GM21576 (cell line): ENCODE data around the gene HMCN2.

ENCODE experiments used
- ATAC-seq: cut with Tn5 transposase; IDR thresholded peaks from one replicate; pipeline ENCODE4 v1.9.1; 2021; ENCODE audit warnings: mild to moderate bottlenecking, moderate library complexity; ENCODE audit not compliant: unreplicated experiment

Gene HMCN2

GRCh38 chr9:130265431-130266235 is at the start of gene HMCN2:
Gene HMCN2 (plus strand): TSS chr9:130265760. CDS start chr9:130265879, 119 bp downstream.
- ATAC-seq: no peak

GRCh38 chr9:130217838-130218237 is 47.7 kb upstream of the HMCN2 start:
- no peak for ATAC-seq

GRCh38 chr9:130219661-130220096 is 45.9 kb upstream of the HMCN2 start:
- ATAC-seq: no peak

- no peak for ATAC-seq
Observed at GRCh38 chr9:130220352-130220751, 45.2 kb upstream of the HMCN2 start.

GRCh38 chr9:130222833-130223232 is 42.7 kb upstream of the HMCN2 start:
- ATAC-seq: no peak

- ATAC-seq: no peak
Observed at GRCh38 chr9:130225071-130225470, 40.5 kb upstream of the HMCN2 start.

GRCh38 chr9:130225586-130225985 is 40.0 kb upstream of the HMCN2 start:
- no peak for ATAC-seq

- ATAC-seq: no peak
Observed at GRCh38 chr9:130226112-130226511, 39.4 kb upstream of the HMCN2 start.

- ATAC-seq: no peak
Observed at GRCh38 chr9:130227833-130228232, 37.7 kb upstream of the HMCN2 start.

GRCh38 chr9:130229759-130230158 is 35.8 kb upstream of the HMCN2 start:
- ATAC-seq: no peak

- no peak for ATAC-seq
Observed at GRCh38 chr9:130230631-130231030, 34.9 kb upstream of the HMCN2 start.

GRCh38 chr9:130232899-130233586 is 32.5 kb upstream of the HMCN2 start:
- ATAC-seq: no peak

- ATAC-seq: no peak
Observed at GRCh38 chr9:130233587-130233945, 32.0 kb upstream of the HMCN2 start.

GRCh38 chr9:130234340-130235260 is 31.0 kb upstream of the HMCN2 start:
- no peak for ATAC-seq

GRCh38 chr9:130235558-130236435 is 29.8 kb upstream of the HMCN2 start:
- ATAC-seq: no peak

GRCh38 chr9:130236436-130236985 is 29.0 kb upstream of the HMCN2 start:
- ATAC-seq: no peak

GRCh38 chr9:130237076-130237475 is 28.5 kb upstream of the HMCN2 start:
- ATAC-seq: no peak

- no peak for ATAC-seq
Observed at GRCh38 chr9:130237763-130238524, 27.6 kb upstream of the HMCN2 start.

- no peak for ATAC-seq
Observed at GRCh38 chr9:130239363-130239695, 26.2 kb upstream of the HMCN2 start.
